HEK293 (cell line): ENCODE data around the gene MIEN1.
A peak's percentile ranks its signal among the peaks of the same experiment; 100 is the strongest.

Experiments
- CTCF ChIA-PET: fragments of 350-600 bp; formaldehyde crosslinking; extraction: SDS; loops from one replicate; lab custom pipeline; 2021; ENCODE audit warnings: antibody characterized with exemption; lab: Yijun Ruan, JAX
- POLR2A ChIA-PET: fragments of 300-600 bp; formaldehyde crosslinking; extraction: SDS; loops from one replicate; lab custom pipeline; 2020; ENCODE audit warnings: antibody characterized with exemption, inconsistent platforms; lab: Yijun Ruan, JAX
- H3K27ac ChIP-seq: fragments of 200-500 bp; sonication (Bioruptor generic); 2 replicates; pipeline ENCODE4 v1.5.1; 2014; ENCODE audit warnings: low read depth, low read length, control low read depth, inconsistent platforms; ENCODE audit errors: extremely low read depth
- H3K36me3 ChIP-seq, 2 experiments: fragments of 200-500 bp in 1 of 2; sonication (Bioruptor generic) in 1 of 2; 1 replicate in 1 of 2; 2 replicates in 1 of 2; pipeline ENCODE4 v1.5.1; 2014 to 2017; ENCODE audit warnings: inconsistent platforms in 2 of 2, low read length in 2 of 2; ENCODE audit not compliant: control insufficient read depth in 2 of 2, insufficient read depth in 1 of 2
- H3K4me1 ChIP-seq: fragments of 200-500 bp; sonication (Bioruptor generic); 2 replicates; pipeline ENCODE4 v1.5.1; 2014; ENCODE audit warnings: mild to moderate bottlenecking, low read length, inconsistent platforms; ENCODE audit not compliant: control insufficient read depth, insufficient read depth
- H3K4me3 ChIP-seq: 2 replicates; pipeline ENCODE4 v1.5.1; 2011; ENCODE audit warnings: low read depth, mild to moderate bottlenecking, control low read depth, low read length, moderate library complexity
- H3K9me3 ChIP-seq: fragments of 200-500 bp; sonication (Bioruptor generic); 2 replicates; pipeline ENCODE4 v1.5.1; 2014; ENCODE audit warnings: low read depth, low read length, inconsistent platforms; ENCODE audit not compliant: control insufficient read depth, insufficient read depth
- AEBP2 ChIP-seq: fragments of 450-650 bp; formaldehyde crosslinking; IDR thresholded peaks from 2 replicates; pipeline ENCODE4 v1.5.1; 2016; ENCODE audit warnings: missing biosample characterization, missing genetic modification characterization, borderline replicate concordance
- KLF7 ChIP-seq: fragments of 450-650 bp; formaldehyde crosslinking; IDR thresholded peaks from 2 replicates; pipeline ENCODE4 v1.5.1; 2016; ENCODE audit warnings: missing biosample characterization, missing genetic modification characterization, borderline replicate concordance
- PRDM1 ChIP-seq: fragments of 450-650 bp; formaldehyde crosslinking; IDR thresholded peaks from 2 replicates; pipeline ENCODE4; 2016; ENCODE audit warnings: missing biosample characterization, missing genetic modification characterization
- REPIN1 ChIP-seq: fragments of 450-650 bp; formaldehyde crosslinking; IDR thresholded peaks from 2 replicates; pipeline ENCODE4 v1.5.1; 2017; ENCODE audit warnings: missing biosample characterization, missing genetic modification characterization, low read depth
- SP7 ChIP-seq: fragments of 450-650 bp; formaldehyde crosslinking; IDR thresholded peaks from 2 replicates; pipeline ENCODE4 v1.5.1; 2016; ENCODE audit warnings: missing biosample characterization, missing genetic modification characterization
- ZBTB11 ChIP-seq: fragments of 450-650 bp; formaldehyde crosslinking; conservative IDR thresholded peaks from 2 replicates; pipeline ENCODE4 v1.5.1; 2016; ENCODE audit warnings: low read depth, missing biosample characterization, missing genetic modification characterization
- ZBTB21 ChIP-seq: fragments of 450-650 bp; formaldehyde crosslinking; IDR thresholded peaks from 2 replicates; pipeline ENCODE4 v1.5.1; 2017; ENCODE audit warnings: missing biosample characterization, missing genetic modification characterization
- ZNF112 ChIP-seq: fragments of 450-650 bp; formaldehyde crosslinking; IDR thresholded peaks from 2 replicates; pipeline ENCODE4 v1.5.0; 2017; ENCODE audit warnings: missing biosample characterization, missing genetic modification characterization
- ZNF292 ChIP-seq: fragments of 450-650 bp; formaldehyde crosslinking; IDR thresholded peaks from 2 replicates; pipeline ENCODE4 v1.5.1; 2016; ENCODE audit warnings: low read depth, missing biosample characterization, missing genetic modification characterization, borderline replicate concordance
- ZNF394 ChIP-seq: fragments of 450-650 bp; formaldehyde crosslinking; IDR thresholded peaks from 2 replicates; pipeline ENCODE4 v1.5.1; 2016; ENCODE audit warnings: missing biosample characterization, missing genetic modification characterization, mild to moderate bottlenecking, moderate library complexity, borderline replicate concordance
- ZNF423 ChIP-seq: fragments of 450-650 bp; formaldehyde crosslinking; IDR thresholded peaks from 2 replicates; pipeline ENCODE4 v1.5.1; 2016; ENCODE audit warnings: missing biosample characterization, missing genetic modification characterization
- ZNF426 ChIP-seq: fragments of 450-650 bp; formaldehyde crosslinking; IDR thresholded peaks from 2 replicates; pipeline ENCODE4 v1.5.1; 2017; ENCODE audit warnings: missing biosample characterization, missing genetic modification characterization, mild to moderate bottlenecking, inconsistent platforms, moderate library complexity
- ZNF514 ChIP-seq: fragments of 450-650 bp; formaldehyde crosslinking; IDR thresholded peaks from 2 replicates; pipeline ENCODE4 v1.5.1; 2016; ENCODE audit warnings: missing biosample characterization, missing genetic modification characterization
- ZNF518A ChIP-seq: fragments of 450-650 bp; formaldehyde crosslinking; conservative IDR thresholded peaks from 2 replicates; pipeline ENCODE4 v1.5.1; 2016; ENCODE audit warnings: low read depth, missing biosample characterization, missing genetic modification characterization
- ZNF645 ChIP-seq: fragments of 450-650 bp; formaldehyde crosslinking; IDR thresholded peaks from 2 replicates; pipeline ENCODE4; 2016; ENCODE audit warnings: missing biosample characterization, missing genetic modification characterization
- ZNF707 ChIP-seq: fragments of 450-650 bp; formaldehyde crosslinking; IDR thresholded peaks from 2 replicates; pipeline ENCODE4 v1.5.1; 2016; ENCODE audit warnings: missing biosample characterization, missing genetic modification characterization
- ZNF747 ChIP-seq: fragments of 450-650 bp; formaldehyde crosslinking; IDR thresholded peaks from 2 replicates; pipeline ENCODE4 v1.5.1; 2016; ENCODE audit warnings: missing biosample characterization, missing genetic modification characterization
- ZNF843 ChIP-seq: fragments of 450-650 bp; formaldehyde crosslinking; IDR thresholded peaks from 2 replicates; pipeline ENCODE4 v1.5.1; 2016; ENCODE audit warnings: missing biosample characterization, missing genetic modification characterization

The MIEN1 gene

GRCh38 chr17:39696731-39697130 is 33.6 kb downstream of the MIEN1 start:
- Histone ChIP-seq H3K36me3 (peaks cover 0 to 29% of the 10 kb centered on the region in 2 experiments; a peak in 2 of 3 replicates), H3K9me3 (no peaks in the 10 kb centered on the region)
- CTCF ChIA-PET: interaction anchor here (1.1 to 3.2 kb wide), 3 partner anchors 28 to 43 kb away, joined by 3 to 17 read pairs (median 9); partner anchors contain the start of genes MIEN1 and PNMT
- TF ChIP-seq ZNF292 (no peak), PRDM1 (tag by site-specific recombination) (no peak), SP7 (tag by site-specific recombination) (no peak), ZNF747 (tag by site-specific recombination) (no peak), AEBP2 (tag by site-specific recombination) (no peak)
- TF ChIP-seq, all 188 proteins: peak for 0
- Histone ChIP-seq H3K27ac (no peak overlapping the region), H3K4me3 (no peak overlapping the region), H3K4me1 (peaks cover 12% of the 10 kb centered on the region; the same call in 1 of the 2 replicates)
- POLR2A ChIA-PET: interaction anchor here (1.8 kb wide), 1 partner anchor 9 kb away, joined by 5 read pairs; the partner anchor contains the start of gene PGAP3

GRCh38 chr17:39695089-39695474 is 35.2 kb downstream of the MIEN1 start:
- ChIA-PET CTCF (interaction anchor here (0.6 to 3.2 kb wide), 5 partner anchors 16 to 129 kb away, joined by 3 to 17 read pairs (median 3); partner anchors contain the start of gene MIEN1), POLR2A (no interaction called here)
- H3K36me3 ChIP-seq: peaks cover 0 to 27% of the 10 kb centered on the region in 2 experiments; a peak in 2 of 3 replicates
- no peak overlapping the region for H3K27ac ChIP-seq
- H3K9me3 ChIP-seq: no peaks in the 10 kb centered on the region
- peaks cover 5% of the 10 kb centered on the region; the same call in 1 of the 2 replicates for H3K4me1 ChIP-seq
- H3K4me3 ChIP-seq: no peak overlapping the region
- no peak for TF ChIP-seq ZNF423 (tag by site-specific recombination)
- TF ChIP-seq KLF7 (tag by site-specific recombination): no peak
- TF ChIP-seq ZBTB11: no peak
- no peak for TF ChIP-seq REPIN1 (tag by site-specific recombination)
- TF ChIP-seq ZNF707: no peak
- no peak for TF ChIP-seq ZNF112 (tag by site-specific recombination)
- TF ChIP-seq ZNF394 (tag by site-specific recombination): peak; percentile 64; the same call in 1 of the 2 replicates
- TF ChIP-seq ZNF843 (tag by site-specific recombination): no peak
- TF ChIP-seq ZBTB21 (tag by site-specific recombination): no peak
- TF ChIP-seq, all 188 proteins: peak for 1

- Histone ChIP-seq H3K36me3 (peaks cover 0 to 27% of the 10 kb centered on the region in 2 experiments; a peak in 2 of 3 replicates), H3K9me3 (no peaks in the 10 kb centered on the region), H3K4me3 (no peak overlapping the region), H3K4me1 (peaks cover 4% of the 10 kb centered on the region; the same call in 1 of the 2 replicates), H3K27ac (0 out of 2 replicates have a peak overlapping the region, but pooled peaks have one; percentile 31)
- POLR2A ChIA-PET: no interaction called here
- CTCF ChIA-PET: interaction anchor here (0.6 to 3.2 kb wide), 4 partner anchors 15 to 129 kb away, joined by 3 to 17 read pairs (median 6); partner anchors contain the start of gene MIEN1
- TF ChIP-seq ZNF426 (tag by site-specific recombination) (no peak), ZNF514 (tag by site-specific recombination) (no peak), ZNF645 (tag by site-specific recombination) (no peak), ZNF518A (tag by site-specific recombination) (no peak)
Observed at GRCh38 chr17:39694593-39694992, 35.7 kb downstream of the MIEN1 start.
